HL-60 (cell line): ENCODE data around the gene NUDCD3.

ENCODE experiments used
- GABPA ChIP-seq: IDR thresholded peaks from 2 replicates; pipeline ENCODE4 v1.6.1; 2012; ENCODE audit warnings: low read depth
- POLR2AphosphoS5 ChIP-seq: IDR thresholded peaks from 2 replicates; pipeline ENCODE4 v1.6.1; 2012; ENCODE audit warnings: low read depth
- SPI1 ChIP-seq: IDR thresholded peaks from 2 replicates; pipeline ENCODE4 v1.6.1; 2012; ENCODE audit warnings: low read depth, mild to moderate bottlenecking, borderline replicate concordance
- TF ChIP-seq, protein P1 (sequence below): IDR thresholded peaks from one replicate; pipeline ENCODE4 v1.5.1; 2011; ENCODE audit warnings: low read length, control low read depth, inconsistent platforms; ENCODE audit not compliant: insufficient read depth
- TF ChIP-seq, protein P2 (sequence below): IDR thresholded peaks from 2 replicates; pipeline ENCODE4 v1.6.1; 2012; ENCODE audit warnings: low read depth; ENCODE audit not compliant: insufficient replicate concordance

DNA sequence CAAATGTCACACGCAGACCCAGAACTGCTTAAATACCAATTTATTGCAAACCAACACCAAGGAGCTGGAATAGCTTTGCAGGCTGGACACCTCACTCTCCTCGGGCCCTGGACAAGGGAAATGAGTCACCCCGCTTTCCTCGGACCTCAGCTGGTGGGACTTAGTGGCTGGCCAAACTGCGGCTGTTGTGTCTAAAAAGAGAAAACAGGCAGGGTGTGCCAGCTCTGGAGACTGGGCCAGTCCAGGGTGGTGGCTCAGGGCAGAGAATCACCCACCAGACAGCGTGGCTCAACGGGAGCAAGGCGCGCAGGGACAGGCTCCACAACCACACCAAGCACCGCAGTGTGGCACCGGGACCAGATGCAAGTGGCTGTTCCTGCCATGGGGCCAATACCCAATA is 106.9 kb downstream of the NUDCD3 start:
- TF ChIP-seq, protein P1, sequence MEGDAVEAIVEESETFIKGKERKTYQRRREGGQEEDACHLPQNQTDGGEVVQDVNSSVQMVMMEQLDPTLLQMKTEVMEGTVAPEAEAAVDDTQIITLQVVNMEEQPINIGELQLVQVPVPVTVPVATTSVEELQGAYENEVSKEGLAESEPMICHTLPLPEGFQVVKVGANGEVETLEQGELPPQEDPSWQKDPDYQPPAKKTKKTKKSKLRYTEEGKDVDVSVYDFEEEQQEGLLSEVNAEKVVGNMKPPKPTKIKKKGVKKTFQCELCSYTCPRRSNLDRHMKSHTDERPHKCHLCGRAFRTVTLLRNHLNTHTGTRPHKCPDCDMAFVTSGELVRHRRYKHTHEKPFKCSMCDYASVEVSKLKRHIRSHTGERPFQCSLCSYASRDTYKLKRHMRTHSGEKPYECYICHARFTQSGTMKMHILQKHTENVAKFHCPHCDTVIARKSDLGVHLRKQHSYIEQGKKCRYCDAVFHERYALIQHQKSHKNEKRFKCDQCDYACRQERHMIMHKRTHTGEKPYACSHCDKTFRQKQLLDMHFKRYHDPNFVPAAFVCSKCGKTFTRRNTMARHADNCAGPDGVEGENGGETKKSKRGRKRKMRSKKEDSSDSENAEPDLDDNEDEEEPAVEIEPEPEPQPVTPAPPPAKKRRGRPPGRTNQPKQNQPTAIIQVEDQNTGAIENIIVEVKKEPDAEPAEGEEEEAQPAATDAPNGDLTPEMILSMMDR: no peak
- TF ChIP-seq POLR2AphosphoS5 (no peak), SPI1 (no peak), GABPA (no peak)
- TF ChIP-seq, protein P2, sequence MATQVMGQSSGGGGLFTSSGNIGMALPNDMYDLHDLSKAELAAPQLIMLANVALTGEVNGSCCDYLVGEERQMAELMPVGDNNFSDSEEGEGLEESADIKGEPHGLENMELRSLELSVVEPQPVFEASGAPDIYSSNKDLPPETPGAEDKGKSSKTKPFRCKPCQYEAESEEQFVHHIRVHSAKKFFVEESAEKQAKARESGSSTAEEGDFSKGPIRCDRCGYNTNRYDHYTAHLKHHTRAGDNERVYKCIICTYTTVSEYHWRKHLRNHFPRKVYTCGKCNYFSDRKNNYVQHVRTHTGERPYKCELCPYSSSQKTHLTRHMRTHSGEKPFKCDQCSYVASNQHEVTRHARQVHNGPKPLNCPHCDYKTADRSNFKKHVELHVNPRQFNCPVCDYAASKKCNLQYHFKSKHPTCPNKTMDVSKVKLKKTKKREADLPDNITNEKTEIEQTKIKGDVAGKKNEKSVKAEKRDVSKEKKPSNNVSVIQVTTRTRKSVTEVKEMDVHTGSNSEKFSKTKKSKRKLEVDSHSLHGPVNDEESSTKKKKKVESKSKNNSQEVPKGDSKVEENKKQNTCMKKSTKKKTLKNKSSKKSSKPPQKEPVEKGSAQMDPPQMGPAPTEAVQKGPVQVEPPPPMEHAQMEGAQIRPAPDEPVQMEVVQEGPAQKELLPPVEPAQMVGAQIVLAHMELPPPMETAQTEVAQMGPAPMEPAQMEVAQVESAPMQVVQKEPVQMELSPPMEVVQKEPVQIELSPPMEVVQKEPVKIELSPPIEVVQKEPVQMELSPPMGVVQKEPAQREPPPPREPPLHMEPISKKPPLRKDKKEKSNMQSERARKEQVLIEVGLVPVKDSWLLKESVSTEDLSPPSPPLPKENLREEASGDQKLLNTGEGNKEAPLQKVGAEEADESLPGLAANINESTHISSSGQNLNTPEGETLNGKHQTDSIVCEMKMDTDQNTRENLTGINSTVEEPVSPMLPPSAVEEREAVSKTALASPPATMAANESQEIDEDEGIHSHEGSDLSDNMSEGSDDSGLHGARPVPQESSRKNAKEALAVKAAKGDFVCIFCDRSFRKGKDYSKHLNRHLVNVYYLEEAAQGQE: no peak
